IMR-90 (cell line): ENCODE data around the gene PANK4. TPM values are rescaled to one million over a fixed set of nuclear protein-coding genes. Genes with fewer than 3 reads are reported as not detected.

ENCODE experiments used
- ATAC-seq: fragments of 200-7000 bp; cut with Tn5 transposase; 2 replicates; pipeline ENCODE4 v1.9.1; 2020; ENCODE audit warnings: low read depth, mild to moderate bottlenecking, moderate library complexity
- BruUV-seq: library from RNA; stranded (reverse); fragments of 400-500 nt; replicated peaks from 2 replicates; lab custom pipeline; 2021; lab: Mats Ljungman, UMichigan
- CTCF ChIA-PET: fragments of 300-600 bp; formaldehyde crosslinking; extraction: SDS; loops from one replicate; lab custom pipeline; 2021; ENCODE audit warnings: antibody characterized with exemption; lab: Yijun Ruan, JAX
- POLR2A ChIA-PET: fragments of 300-600 bp; sonication (Branson Sonifier 250); formaldehyde crosslinking; loops from one replicate; lab custom pipeline; 2022; ENCODE audit warnings: antibody characterized with exemption; ENCODE audit not compliant: unreplicated experiment; lab: Charles Lee
- DNase-seq: peaks from one replicate; pipeline ENCODE4 v3.0.0; 2013
- H2AFZ ChIP-seq: replicated peaks from 2 replicates; pipeline ENCODE3; 2013; ENCODE audit warnings: low read length, mild to moderate bottlenecking; ENCODE audit not compliant: poor library complexity
- H2AK5ac ChIP-seq: 2 replicates; pipeline ENCODE4 v1.6.1; 2013; ENCODE audit warnings: low read depth, low read length, inconsistent platforms
- H2AK9ac ChIP-seq: replicated peaks from 2 replicates; pipeline ENCODE3; 2013; ENCODE audit warnings: mild to moderate bottlenecking, low read depth, low read length, moderate library complexity; ENCODE audit not compliant: poor library complexity
- H2BK120ac ChIP-seq: 2 replicates; pipeline ENCODE4 v1.6.1; 2013; ENCODE audit warnings: low read depth, low read length, inconsistent platforms
- H2BK15ac ChIP-seq: 3 replicates; pipeline ENCODE4 v1.6.1; 2013; ENCODE audit warnings: low read depth, low read length, inconsistent platforms
- H2BK20ac ChIP-seq: 2 replicates; pipeline ENCODE4 v1.6.1; 2013; ENCODE audit warnings: low read depth, mild to moderate bottlenecking, inconsistent platforms, low read length, moderate library complexity
- H2BK5ac ChIP-seq: 2 replicates; pipeline ENCODE4 v1.6.1; 2013; ENCODE audit warnings: mild to moderate bottlenecking, low read depth, low read length, inconsistent platforms; ENCODE audit not compliant: poor library complexity, severe bottlenecking
- H3K14ac ChIP-seq: replicated peaks from 2 replicates; pipeline ENCODE4 v1.6.1; 2013; ENCODE audit warnings: low read depth, low read length, inconsistent platforms
- H3K18ac ChIP-seq: 2 replicates; pipeline ENCODE4 v1.6.1; 2013; ENCODE audit warnings: low read depth, low read length, control low read depth
- H3K23ac ChIP-seq: 2 replicates; pipeline ENCODE4 v1.6.1; 2013; ENCODE audit warnings: low read depth, low read length, inconsistent platforms
- H3K27ac ChIP-seq: 2 replicates; pipeline ENCODE4 v1.5.1; 2013; ENCODE audit warnings: mild to moderate bottlenecking, control low read depth, low read length; ENCODE audit not compliant: insufficient read depth
- H3K27me3 ChIP-seq: 2 replicates; pipeline ENCODE4 v1.6.1; 2013; ENCODE audit warnings: low read length; ENCODE audit not compliant: control insufficient read depth, insufficient read depth
- H3K36me3 ChIP-seq: 2 replicates; pipeline ENCODE4 v1.6.1; 2013; ENCODE audit warnings: low read length, mixed read lengths; ENCODE audit not compliant: control insufficient read depth, insufficient read depth
- H3K4ac ChIP-seq: 2 replicates; pipeline ENCODE4 v1.6.1; 2013; ENCODE audit warnings: low read depth, low read length, inconsistent platforms
- H3K4me1 ChIP-seq: 2 replicates; pipeline ENCODE4 v1.6.1; 2013; ENCODE audit warnings: low read length, mixed read lengths; ENCODE audit not compliant: control insufficient read depth, insufficient read depth
- H3K4me2 ChIP-seq: 2 replicates; pipeline ENCODE4 v1.6.1; 2013; ENCODE audit warnings: low read depth, mild to moderate bottlenecking, control low read depth, low read length, moderate library complexity
- H3K4me3 ChIP-seq: 2 replicates; pipeline ENCODE4 v1.5.1; 2013; ENCODE audit warnings: low read depth, mild to moderate bottlenecking, control low read depth, low read length, moderate library complexity; ENCODE audit not compliant: insufficient read depth
- H3K56ac ChIP-seq: 2 replicates; pipeline ENCODE4 v1.6.1; 2013; ENCODE audit warnings: low read length, inconsistent platforms; ENCODE audit not compliant: insufficient read depth; ENCODE audit errors: extremely low read depth
- H3K79me1 ChIP-seq, 2 experiments: 2 replicates each; pipeline ENCODE4 v1.6.1; 2013; ENCODE audit warnings: low read length in 2 of 2, inconsistent platforms in 1 of 2, low read depth in 1 of 2
- H3K9ac ChIP-seq: 2 replicates; pipeline ENCODE4 v1.6.1; 2013; ENCODE audit warnings: low read depth, low read length, control low read depth
- H3K9me1 ChIP-seq: 2 replicates; pipeline ENCODE4 v1.6.1; 2013; ENCODE audit warnings: low read length, inconsistent platforms; ENCODE audit not compliant: insufficient read depth
- H3K9me3 ChIP-seq: 2 replicates; pipeline ENCODE4 v1.6.1; 2013; ENCODE audit warnings: low read length; ENCODE audit not compliant: control insufficient read depth, insufficient read depth
- H4K20me1 ChIP-seq: 2 replicates; pipeline ENCODE4 v1.6.1; 2013; ENCODE audit warnings: low read length, inconsistent platforms; ENCODE audit not compliant: insufficient read depth
- H4K5ac ChIP-seq: 2 replicates; pipeline ENCODE4 v1.6.1; 2013; ENCODE audit warnings: mild to moderate bottlenecking, low read depth, low read length, control low read depth
- H4K8ac ChIP-seq, 2 experiments: 2 replicates each; pipeline ENCODE4 v1.6.1; 2013; ENCODE audit warnings: low read depth in 2 of 2, low read length in 2 of 2, control low read depth in 1 of 2, inconsistent platforms in 1 of 2
- H4K91ac ChIP-seq: 2 replicates; pipeline ENCODE4 v1.6.1; 2013; ENCODE audit warnings: low read depth, low read length, inconsistent platforms; ENCODE audit not compliant: insufficient read depth
- CEBPB ChIP-seq: IDR thresholded peaks from 2 replicates; pipeline ENCODE4 v1.6.1; 2012; ENCODE audit warnings: low read depth, low read length, improper control_type of control experiment
- ELK1 ChIP-seq: fragments of 150-350 bp; IDR thresholded peaks from 2 replicates; pipeline ENCODE4 v1.6.1; 2016; ENCODE audit warnings: low read depth, mild to moderate bottlenecking, low read length, moderate library complexity, borderline replicate concordance
- MAFK ChIP-seq: IDR thresholded peaks from 2 replicates; pipeline ENCODE4 v1.6.1; 2012; ENCODE audit warnings: low read depth, low read length, improper control_type of control experiment
- MXI1 ChIP-seq: IDR thresholded peaks from 2 replicates; pipeline ENCODE4 v1.6.1; 2012; ENCODE audit warnings: low read depth, mild to moderate bottlenecking, low read length, moderate library complexity, borderline replicate concordance
- RCOR1 ChIP-seq: IDR thresholded peaks from 2 replicates; pipeline ENCODE4 v1.6.1; 2012; ENCODE audit warnings: mild to moderate bottlenecking, low read length, improper control_type of control experiment; ENCODE audit not compliant: insufficient replicate concordance
- USF2 ChIP-seq: fragments of 150-350 bp; IDR thresholded peaks from 2 replicates; pipeline ENCODE4 v1.6.1; 2017; ENCODE audit warnings: mild to moderate bottlenecking, antibody characterized with exemption, low read length, low read depth
- WGBS, 2 experiments: methylation state at CpG; one replicate each; pipeline versions ENCODE4 v1.1.5 to v1.1.7; 2013; ENCODE audit warnings: missing lambda C conversion rate in 2 of 2; ENCODE audit not compliant: insufficient read length in 1 of 2; ENCODE audit errors: extremely low coverage in 2 of 2; 5-methylcytosine and 5-hydroxymethylcytosine counted together
- dilution Hi-C: fragments of 300-500 bp; cut with HindIII; formaldehyde crosslinking; loops from one replicate; pipeline ENCODE4 v1.14.3; 2018; ENCODE audit warnings: low sequenced_read_pairs; ENCODE audit not compliant: unreplicated experiment
- in situ Hi-C: fragments of 300-500 bp; cut with MboI; formaldehyde crosslinking; loops from 3 replicates; pipeline ENCODE4 v1.14.3; 2019; ENCODE audit warnings: low sequenced_read_pairs, inconsistent platforms, mixed read lengths
- intact Hi-C: fragments of 100-400 bp; cut with micrococcal nuclease; formaldehyde crosslinking; loops from 2 replicates; pipeline ENCODE4 v1.10.0; 2022
- polyA plus RNA-seq, 3 experiments: library from polyadenylated mRNA; depleted of rRNA; stranded (reverse); fragments of >200 nt; gene quantifications; 2 replicates each; pipeline ENCODE4 v1.2.3, GENCODE V29; 2012; ENCODE audit warnings: low replicate concordance in 1 of 3
- total RNA-seq: library from RNA; depleted of rRNA; stranded (reverse); fragments of >200 nt; gene quantifications from 2 replicates; pipeline ENCODE4 v1.2.3, GENCODE V29; 2012
- TF ChIP-seq, protein P1 (sequence below): conservative IDR thresholded peaks from 2 replicates; pipeline ENCODE4 v1.5.1; 2012; ENCODE audit warnings: mild to moderate bottlenecking, low read depth, low read length, improper control_type of control experiment

Gene PANK4
- total and polyA plus RNA-seq, 2 of the 4 experiments (the other 2 are of a cell fraction), result 14.0 to 18.5 TPM

DNA sequence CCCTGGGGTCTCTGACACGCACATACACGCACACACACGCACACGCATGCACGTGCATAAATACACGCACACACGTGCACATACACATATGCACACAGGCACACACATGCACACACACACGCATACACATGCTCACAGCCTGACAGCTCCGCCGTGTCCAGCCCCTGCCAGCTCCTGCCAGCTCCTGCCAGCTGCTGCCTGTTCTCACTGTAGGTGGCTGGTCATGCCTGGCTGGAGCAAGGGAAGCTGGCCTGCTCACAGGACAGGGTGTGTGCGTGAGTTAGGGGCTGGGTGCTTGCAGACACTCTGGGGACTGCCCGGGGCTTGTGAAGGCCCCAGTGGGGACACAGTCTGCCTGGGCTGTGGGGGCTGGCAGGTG lies 45.4 kb downstream of the PANK4 start:
- no peak for TF ChIP-seq MAFK
- TF ChIP-seq, protein P1, sequence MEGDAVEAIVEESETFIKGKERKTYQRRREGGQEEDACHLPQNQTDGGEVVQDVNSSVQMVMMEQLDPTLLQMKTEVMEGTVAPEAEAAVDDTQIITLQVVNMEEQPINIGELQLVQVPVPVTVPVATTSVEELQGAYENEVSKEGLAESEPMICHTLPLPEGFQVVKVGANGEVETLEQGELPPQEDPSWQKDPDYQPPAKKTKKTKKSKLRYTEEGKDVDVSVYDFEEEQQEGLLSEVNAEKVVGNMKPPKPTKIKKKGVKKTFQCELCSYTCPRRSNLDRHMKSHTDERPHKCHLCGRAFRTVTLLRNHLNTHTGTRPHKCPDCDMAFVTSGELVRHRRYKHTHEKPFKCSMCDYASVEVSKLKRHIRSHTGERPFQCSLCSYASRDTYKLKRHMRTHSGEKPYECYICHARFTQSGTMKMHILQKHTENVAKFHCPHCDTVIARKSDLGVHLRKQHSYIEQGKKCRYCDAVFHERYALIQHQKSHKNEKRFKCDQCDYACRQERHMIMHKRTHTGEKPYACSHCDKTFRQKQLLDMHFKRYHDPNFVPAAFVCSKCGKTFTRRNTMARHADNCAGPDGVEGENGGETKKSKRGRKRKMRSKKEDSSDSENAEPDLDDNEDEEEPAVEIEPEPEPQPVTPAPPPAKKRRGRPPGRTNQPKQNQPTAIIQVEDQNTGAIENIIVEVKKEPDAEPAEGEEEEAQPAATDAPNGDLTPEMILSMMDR, result no peak
- no peak for TF ChIP-seq ELK1
- TF ChIP-seq USF2, result no peak
- no peak for TF ChIP-seq CEBPB
- TF ChIP-seq MXI1, result no peak
- TF ChIP-seq RCOR1, result no peak
- Histone ChIP-seq H3K9me3 (no peaks in the 10 kb centered on the region), H3K23ac (no peak overlapping the region), H4K91ac (no peak overlapping the region), H2BK15ac (no peak overlapping the region), H2BK20ac (no peak overlapping the region), H2BK5ac (no peak overlapping the region), H4K20me1 (no peaks in the 10 kb centered on the region), H3K14ac (no peak overlapping the region), H4K5ac (no peak overlapping the region), H3K4me1 (no peaks in the 10 kb centered on the region), H3K27ac (no peak overlapping the region), H3K4me2 (no peak overlapping the region), H2AFZ (no peak overlapping the region), H3K27me3 (peaks cover 12% of the 10 kb centered on the region), H3K4me3 (no peak overlapping the region), H3K56ac (no peak overlapping the region), H3K36me3 (no peaks in the 10 kb centered on the region), H4K8ac (no peak overlapping the region), H3K18ac (no peak overlapping the region), H2AK5ac (no peak overlapping the region), H2BK120ac (no peak overlapping the region), H3K4ac (no peak overlapping the region), H3K79me1 (no peaks in the 10 kb centered on the region), H3K9ac (no peak overlapping the region), H3K9me1 (no peaks in the 10 kb centered on the region), H2AK9ac (no peak overlapping the region)
- in situ Hi-C loops (no loop called here), intact Hi-C loops (no loop called here), dilution Hi-C loops (no loop called here)
- CTCF ChIA-PET, result interaction anchor here (1.1 kb wide), 1 partner anchor 10 kb away, joined by 3 read pairs; no protein-coding TSS in a partner anchor
- no peak for ATAC-seq
- POLR2A ChIA-PET, result no interaction called here
- 78% methylated on average over 8 of the region's 12 CpGs; no CpG with 5 or more reads in 1 of the 2 experiments for whole genome bisulfite sequencing, 2 experiments
- no peak for DNase-seq
- no TSS peak for BruUV-seq
